Raji (cell line): Measurements from ENCODE around the gene BTBD1.

Source experiments
- POLR2A ChIP-seq: IDR thresholded peaks from 2 replicates; pipeline ENCODE4 v1.6.1; 2011; ENCODE audit warnings: low read depth, low read length, control low read depth; ENCODE audit not compliant: insufficient read depth

BTBD1 gene

GRCh38 chr15:83068054-83068453, 1.0 kb upstream of the BTBD1 start:
- no peak for TF ChIP-seq POLR2A

GRCh38 chr15:83067638-83067962, 548 bp upstream of the BTBD1 start:
- no peak for TF ChIP-seq POLR2A

- no peak for TF ChIP-seq POLR2A
Measured at GRCh38 chr15:83066034-83066733, 868 bp downstream of the BTBD1 start.

- no peak for TF ChIP-seq POLR2A
Measured at GRCh38 chr15:83065431-83065830, 1.6 kb downstream of the BTBD1 start.

- no peak for TF ChIP-seq POLR2A
Measured at GRCh38 chr15:83064859-83065258, 2.2 kb downstream of the BTBD1 start.

GRCh38 chr15:83063551-83063950, 3.5 kb downstream of the BTBD1 start:
- no peak for TF ChIP-seq POLR2A

GRCh38 chr15:83062768-83063180, 4.3 kb downstream of the BTBD1 start:
- TF ChIP-seq POLR2A = no peak

GRCh38 chr15:83061680-83062079, 5.4 kb downstream of the BTBD1 start:
- no peak for TF ChIP-seq POLR2A

- TF ChIP-seq POLR2A = no peak
Measured at GRCh38 chr15:83057696-83058376, 9.2 kb downstream of the BTBD1 start.

GRCh38 chr15:83057002-83057401, 10.1 kb downstream of the BTBD1 start:
- TF ChIP-seq POLR2A = no peak

- no peak for TF ChIP-seq POLR2A
Measured at GRCh38 chr15:83053151-83053550, 13.9 kb downstream of the BTBD1 start.

GRCh38 chr15:83046558-83047127, 20.4 kb downstream of the BTBD1 start:
- no peak for TF ChIP-seq POLR2A

- no peak for TF ChIP-seq POLR2A
Measured at GRCh38 chr15:83044156-83044555, 22.9 kb downstream of the BTBD1 start.

GRCh38 chr15:83039206-83039605, 27.8 kb downstream of the BTBD1 start:
- no peak for TF ChIP-seq POLR2A

GRCh38 chr15:83036253-83036652, 30.8 kb downstream of the BTBD1 start:
- TF ChIP-seq POLR2A = no peak

GRCh38 chr15:83030021-83030420, 37.0 kb downstream of the BTBD1 start:
- TF ChIP-seq POLR2A = no peak
